Spleen (tissue), 7 donors: ENCODE measurements around the gene DNAJC30.

Source experiments
- CTCF ChIP-seq, 11 experiments: fragments of 200-600 bp in 7 of 11; fragments of 450-650 bp in 4 of 11; sonication (generic) in 4 of 11; IDR thresholded peaks in 8 of 11; conservative IDR thresholded peaks in 3 of 11; 1 replicate in 7 of 11; 2 replicates in 4 of 11; pipeline versions ENCODE4 v1.4.0 to v1.8.0; 2016 to 2021; ENCODE audit warnings: antibody characterized with exemption in 11 of 11, inconsistent platforms in 4 of 11, mild to moderate bottlenecking in 1 of 11
- POLR2A ChIP-seq, 3 donors: fragments of 450-650 bp; IDR thresholded peaks; one replicate each; pipeline ENCODE4 v1.5.1; 2017; ENCODE audit warnings: antibody characterized with exemption in 3 of 3, mild to moderate bottlenecking in 1 of 3
- POLR2AphosphoS5 ChIP-seq, 3 donors: sonication (generic); formaldehyde crosslinking; IDR thresholded peaks; one replicate each; pipeline ENCODE4 v1.5.1; 2017; ENCODE audit warnings: antibody characterized with exemption in 3 of 3
- donor health status: DM: no; HTN: no; CAD: no; lungs with moderate emphysema.
- donor health status: DM: no; HTN: no; CAD: no.
- donor health status: DM: no; HTN: no; CAD: no.

- TF ChIP-seq CTCF (IDR thresholded peaks at IDR 0.05 in 8 of 11, conservative IDR thresholded peaks at IDR 0.05 in 3 of 11), result peak in 9 of 11 experiments; percentile 34 to 95 (median 82)
- TF ChIP-seq POLR2A (IDR thresholded peaks at IDR 0.05), result no peak
- TF ChIP-seq POLR2AphosphoS5 (IDR thresholded peaks at IDR 0.05), result peak in 2 of 3 donors; percentile 58 to 76
These were observed 15.7 kb downstream of the DNAJC30 start, which contains the start of gene VPS37D for GRCh38 chr7:73667344-73668102.
